ENCODE data around the gene RB1. TPM values are rescaled to one million over a fixed set of nuclear protein-coding genes. Genes with fewer than 3 reads are reported as not detected.

The RB1 gene
- total RNA-seq, 4 donors from 2014 or later: 23.0 to 62.6 (median 42.4) TPM

GRCh38 chr13:48369988-48370387 is 66.4 kb downstream of the RB1 start:
- Histone ChIP-seq H3K36me3 (peaks cover 0 to 55% (median 0%) of the 10 kb centered on the region in 3 donors), H3K27ac (no peak overlapping the region), H3K4me1 (no peaks in the 10 kb centered on the region), H3K4me3 (no peak overlapping the region), H3K9me3 (no peaks in the 10 kb centered on the region), H3K27me3 (no peaks in the 10 kb centered on the region)
- intact Hi-C loops (cut with DNase I): no loop called here
- no peak for TF ChIP-seq POLR2A (IDR thresholded peaks at IDR 0.05)
- no peak for TF ChIP-seq CTCF (IDR thresholded peaks at IDR 0.05)
- no peak for DNase-seq
- 54 to 92% methylated on average over 1 of the region's 1 CpG for WGBS, 2 donors

GRCh38 chr13:48370815-48371214 is 67.3 kb downstream of the RB1 start:
- Histone ChIP-seq H3K27ac (no peak overlapping the region), H3K9me3 (no peaks in the 10 kb centered on the region), H3K36me3 (peaks cover 0 to 55% (median 0%) of the 10 kb centered on the region in 3 donors), H3K27me3 (no peaks in the 10 kb centered on the region), H3K4me1 (no peaks in the 10 kb centered on the region), H3K4me3 (no peak overlapping the region)
- intact Hi-C loops (cut with DNase I): no loop called here
- no peak for DNase-seq
- TF ChIP-seq CTCF (IDR thresholded peaks at IDR 0.05) (no peak), POLR2A (IDR thresholded peaks at IDR 0.05) (no peak)
- 71 to 78% methylated on average over 2 of the region's 2 CpGs for WGBS, 2 donors

- 79 to 86% methylated on average over 2 of the region's 2 CpGs for WGBS, 2 donors
- Histone ChIP-seq H3K36me3 (peaks cover 0 to 84% (median 0%) of the 10 kb centered on the region in 3 donors), H3K27ac (no peak overlapping the region)
These were observed 74.3 kb downstream of the RB1 start for GRCh38 chr13:48377857-48378256.

GRCh38 chr13:48380581-48380980 is 77.0 kb downstream of the RB1 start:
- no peaks in the 10 kb centered on the region for H3K9me3 ChIP-seq
- H3K4me1 ChIP-seq: no peaks in the 10 kb centered on the region
- peaks cover 0 to 78% (median 0%) of the 10 kb centered on the region in 3 donors for H3K36me3 ChIP-seq
- H3K27me3 ChIP-seq: no peaks in the 10 kb centered on the region
- H3K27ac ChIP-seq: no peak overlapping the region
- no peak overlapping the region for H3K4me3 ChIP-seq
- no peak for DNase-seq
- no peak for TF ChIP-seq CTCF (IDR thresholded peaks at IDR 0.05)
- no peak for TF ChIP-seq POLR2A (IDR thresholded peaks at IDR 0.05)
- intact Hi-C loops (cut with DNase I): no loop called here

More at GRCh38 chr13:48377857-48378256, 74.3 kb downstream of the RB1 start:
- intact Hi-C loops (cut with DNase I): no loop called here
- H3K9me3 ChIP-seq: no peaks in the 10 kb centered on the region
- no peaks in the 10 kb centered on the region for H3K4me1 ChIP-seq
- no peak overlapping the region for H3K4me3 ChIP-seq
- H3K27me3 ChIP-seq: no peaks in the 10 kb centered on the region
- TF ChIP-seq POLR2A (IDR thresholded peaks at IDR 0.05) (no peak), CTCF (IDR thresholded peaks at IDR 0.05) (no peak)
- DNase-seq: no peak

GRCh38 chr13:48383384-48383783 is 79.8 kb downstream of the RB1 start:
- Histone ChIP-seq H3K27ac (no peak overlapping the region), H3K9me3 (no peaks in the 10 kb centered on the region), H3K27me3 (no peaks in the 10 kb centered on the region), H3K36me3 (peaks cover 0 to 65% (median 0%) of the 10 kb centered on the region in 3 donors), H3K4me1 (no peaks in the 10 kb centered on the region), H3K4me3 (no peak overlapping the region)
- TF ChIP-seq CTCF (IDR thresholded peaks at IDR 0.05): no peak
- TF ChIP-seq POLR2A (IDR thresholded peaks at IDR 0.05): no peak
- DNase-seq: no peak
- intact Hi-C loops (cut with DNase I): no loop called here
- 91 to 99% methylated on average over 2 of the region's 2 CpGs for WGBS, 2 donors

Measured in esophagus squamous epithelium (tissue), 5 donors.